Activated naive CD4-positive, alpha-beta T cell (primary cell): ENCODE results near the gene CALCOCO2.
A peak's percentile ranks its signal among the peaks of the same experiment; 100 is the strongest.
"Not testable (repeated sequence)": the region's sequence is repeated elsewhere in the genome, so short reads cannot be mapped to it uniquely, and the experiment has no call there.

Experiments
- DNase-seq, 4 experiments: peaks; one replicate each; lab custom pipeline; 2025; lab: John Stamatoyannopoulos, UW

Gene CALCOCO2

DNA sequence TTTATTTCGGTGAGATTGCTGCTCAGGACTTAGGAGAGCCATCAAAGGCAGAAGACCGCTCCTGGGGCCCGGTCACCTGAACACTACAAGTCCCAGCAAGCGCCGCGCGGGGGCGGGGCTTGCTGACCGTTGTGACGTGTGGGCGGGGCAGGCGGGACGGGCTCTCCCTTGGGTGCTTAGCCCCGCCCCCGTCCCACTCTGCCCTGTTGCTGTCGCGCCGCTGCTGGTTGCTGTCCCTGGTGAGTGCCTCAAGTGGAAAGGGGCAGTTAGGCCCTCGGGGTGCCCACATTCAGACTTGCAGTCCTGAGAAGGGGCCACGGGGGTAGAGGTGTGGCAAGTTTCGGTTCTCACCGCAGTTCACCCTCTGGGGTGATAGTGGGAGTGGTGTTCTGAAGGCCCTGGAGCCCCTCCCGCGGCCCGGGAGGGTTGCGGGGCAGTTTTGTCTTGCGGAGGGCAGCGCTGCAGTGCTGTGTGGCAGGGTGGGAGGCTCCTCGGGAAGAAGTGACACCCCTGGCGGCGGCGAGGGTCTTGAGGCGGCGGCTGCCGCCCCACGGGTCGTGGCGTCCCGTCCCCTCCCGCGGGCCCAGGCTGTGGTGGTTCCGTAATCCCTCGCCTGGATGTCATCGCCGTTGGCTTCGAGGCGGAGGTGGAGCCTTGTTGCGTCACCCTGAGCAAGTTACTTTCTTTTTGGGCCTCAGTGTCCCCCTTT lies at the start of gene CALCOCO2:
TSS of gene CALCOCO2 (plus strand) at position 196 of the 709 bp plus-strand sequence. CDS start 10,673 bp downstream, outside the sequence.
- peak; percentile 46 to 78 (median 61) for DNase-seq

GRCh38 chr17:48787828-48788227 lies 43.0 kb upstream of the CALCOCO2 start:
- DNase-seq, result no peak

DNA sequence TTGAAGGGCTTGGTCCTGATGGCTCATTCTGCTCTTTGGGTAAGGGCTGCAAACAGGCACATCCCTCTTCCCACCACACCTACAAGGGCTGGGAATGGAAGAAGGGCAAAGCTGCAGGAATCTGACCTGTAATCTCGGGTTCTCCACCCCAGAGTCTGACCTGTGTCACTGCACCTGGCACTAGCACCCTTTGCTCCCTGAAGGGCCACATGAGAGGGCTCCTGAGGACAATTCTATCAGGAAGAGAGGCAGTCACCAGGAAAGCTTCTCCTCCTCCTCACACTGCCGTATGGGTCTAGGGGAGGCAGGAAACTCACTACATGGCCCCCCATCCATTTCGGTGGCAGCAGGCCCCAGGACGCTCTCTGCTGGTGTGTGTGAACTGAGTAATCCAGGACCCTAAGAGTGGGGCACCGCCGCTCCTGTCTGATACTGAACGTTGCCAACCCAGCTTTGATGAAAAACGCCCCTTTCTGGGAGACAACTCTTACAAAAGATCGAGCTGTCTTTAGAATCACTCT lies 40.2 kb upstream of the CALCOCO2 start:
- DNase-seq, result no peak

- DNase-seq, result no peak
Observed at GRCh38 chr17:48791128-48792032, 39.5 kb upstream of the CALCOCO2 start.

GRCh38 chr17:48792033-48792798 lies 38.6 kb upstream of the CALCOCO2 start:
- no peak for DNase-seq

GRCh38 chr17:48795444-48796162 lies 35.2 kb upstream of the CALCOCO2 start:
- no peak for DNase-seq

- DNase-seq, result not testable (repeated sequence)
Observed at GRCh38 chr17:48796163-48796522, 34.7 kb upstream of the CALCOCO2 start.

DNA sequence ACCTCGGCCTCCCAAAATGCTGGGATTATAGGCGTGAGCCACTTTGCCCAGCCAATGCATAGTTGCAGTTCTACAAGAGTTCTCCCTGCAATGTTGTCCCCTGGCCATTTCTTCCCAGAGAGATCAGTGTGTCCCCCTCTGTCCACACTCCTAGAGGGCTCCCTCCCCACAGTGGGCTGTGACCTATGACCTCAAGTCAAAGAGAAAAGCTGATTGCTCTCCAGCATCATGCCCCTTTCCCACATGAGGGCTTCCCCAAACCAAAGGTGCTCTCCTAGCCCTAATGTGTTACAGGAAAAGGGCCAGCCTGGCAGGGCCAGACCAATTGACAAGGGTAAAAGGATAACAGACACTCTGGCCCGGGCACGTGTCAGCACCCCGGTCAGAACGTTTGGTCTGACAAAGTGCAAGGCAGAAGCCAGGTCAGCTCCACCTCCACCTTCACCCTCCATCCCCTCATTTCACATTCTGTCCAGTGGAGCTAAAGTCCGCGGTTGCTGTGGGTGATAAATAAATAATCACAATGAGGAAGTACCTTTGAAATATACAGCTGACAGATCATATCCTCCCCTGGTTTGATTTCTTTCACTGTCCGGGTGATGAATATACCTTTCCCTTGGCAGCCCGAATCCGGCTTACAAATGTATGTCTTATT lies 31.6 kb upstream of the CALCOCO2 start:
- no peak for DNase-seq

DNA sequence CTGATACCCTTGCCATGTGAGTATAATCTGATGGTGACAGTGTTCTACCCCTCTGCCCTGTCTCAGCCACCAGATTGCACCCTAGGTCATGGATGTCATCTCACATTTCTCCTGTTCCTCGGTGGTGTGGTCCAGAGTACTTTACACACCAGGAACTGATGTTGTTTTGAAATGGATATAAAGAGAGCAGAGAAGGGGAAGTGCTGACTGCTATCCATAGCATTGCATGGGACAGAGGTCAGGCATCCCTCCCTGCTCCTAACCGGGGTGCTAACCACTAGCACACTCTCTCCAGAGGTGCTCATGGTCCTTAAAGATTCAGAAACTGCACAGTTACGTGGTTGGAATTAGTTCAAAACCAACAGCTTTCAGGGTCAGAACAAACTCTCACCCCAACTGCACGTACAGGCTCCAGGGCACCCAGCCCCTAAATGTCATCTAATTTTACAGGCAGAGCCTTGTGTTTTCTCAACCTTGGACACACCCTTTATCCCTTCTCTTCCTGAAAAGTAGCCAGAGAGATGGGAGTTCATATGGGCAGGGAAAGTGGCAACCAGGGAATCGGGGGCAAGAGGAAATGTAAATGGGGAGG lies 30.1 kb upstream of the CALCOCO2 start:
- DNase-seq, result no peak

DNA sequence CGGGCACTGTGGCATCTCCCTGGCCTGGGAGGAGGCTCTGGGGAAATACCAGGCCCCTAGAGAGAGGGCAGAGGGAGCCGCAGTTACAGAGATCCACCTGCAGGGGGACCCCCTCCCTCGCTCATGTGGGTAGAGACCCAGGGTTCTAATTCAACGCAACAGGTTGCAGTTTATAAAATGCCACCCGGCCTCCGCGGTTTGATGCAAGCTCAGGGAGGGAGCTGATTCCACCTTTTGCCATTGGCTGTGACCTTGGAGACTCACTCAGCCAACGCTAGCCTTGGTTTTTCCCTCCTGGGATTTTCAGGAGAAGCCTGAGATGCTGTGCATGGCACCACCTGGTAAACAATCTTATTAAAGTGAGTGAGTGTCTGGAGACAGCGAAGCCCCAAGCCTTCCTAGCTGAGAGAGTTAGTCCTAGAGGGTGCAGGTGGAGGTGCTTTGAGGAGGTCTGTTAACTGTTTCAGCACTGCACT lies 25.9 kb upstream of the CALCOCO2 start:
- peak; percentile 41 to 64 (median 50) for DNase-seq

DNA sequence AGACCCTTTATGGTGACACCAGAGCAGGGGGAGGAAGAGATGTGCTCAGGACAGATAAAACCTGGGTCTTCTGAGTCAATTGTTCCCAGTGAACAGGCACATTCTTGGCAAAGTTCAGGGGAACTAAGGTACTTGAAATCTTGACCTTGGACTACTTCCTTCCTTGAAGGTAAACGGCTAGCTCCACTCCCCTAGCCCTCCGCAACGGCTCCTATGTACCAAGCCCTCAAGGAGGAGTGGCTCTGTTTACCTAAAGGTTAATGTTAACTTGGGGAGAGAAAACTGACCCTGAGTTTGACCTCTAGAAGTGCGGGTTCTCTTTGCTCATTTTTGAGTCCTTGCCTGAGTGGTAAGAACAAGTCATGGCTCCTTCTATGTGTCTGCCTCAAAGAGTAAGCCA lies 21.7 kb upstream of the CALCOCO2 start:
- no peak for DNase-seq

- DNase-seq, result no peak
Observed at GRCh38 chr17:48812001-48812400, 18.8 kb upstream of the CALCOCO2 start.

- peak in 3 of 4 experiments; percentile 3 to 22 (median 20) for DNase-seq
Observed at GRCh38 chr17:48814504-48814903, 16.3 kb upstream of the CALCOCO2 start.

- DNase-seq, result no peak
Observed at GRCh38 chr17:48815311-48815710, 15.5 kb upstream of the CALCOCO2 start.

GRCh38 chr17:48816438-48816773 lies 14.4 kb upstream of the CALCOCO2 start:
- DNase-seq, result no peak

DNA sequence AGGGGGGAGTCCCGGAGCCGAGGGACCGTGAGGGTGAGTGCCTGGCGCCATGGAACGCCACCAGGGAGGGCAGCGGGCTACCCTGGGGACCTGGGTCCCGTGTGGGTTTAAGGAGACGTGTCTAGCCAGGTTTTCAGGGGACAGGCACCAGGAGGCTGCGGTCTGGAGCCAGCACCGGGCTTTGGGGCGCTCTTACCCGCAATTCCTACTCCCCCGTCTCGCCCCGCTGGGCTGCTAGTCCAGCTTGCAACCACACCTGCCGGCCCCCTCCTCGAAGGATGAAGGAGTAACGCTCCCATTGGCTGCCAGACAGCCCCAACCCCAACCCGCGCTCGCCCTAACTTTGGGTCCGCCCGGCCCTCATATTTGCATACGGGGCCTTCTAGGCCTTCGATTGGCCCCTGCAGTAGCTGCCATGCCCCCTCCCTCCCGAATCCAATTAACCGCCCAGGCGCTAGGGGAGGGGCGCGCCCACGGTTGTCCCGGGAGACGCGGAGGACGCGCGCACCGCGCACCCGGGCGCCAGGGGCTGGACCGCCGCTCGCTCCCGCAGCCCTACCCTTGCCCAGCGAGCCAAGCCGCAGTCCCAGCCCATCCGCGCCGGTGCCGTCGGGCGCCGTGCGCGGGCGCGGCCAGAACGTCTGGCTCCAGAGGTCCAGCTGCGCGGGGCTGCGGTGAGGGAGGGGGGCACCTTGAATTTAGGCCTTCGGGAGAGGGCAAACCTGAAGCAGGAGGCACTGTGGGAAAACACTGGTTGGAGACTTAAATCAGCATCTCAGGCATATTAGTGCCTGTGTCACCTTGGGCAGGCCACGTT lies 13.9 kb upstream of the CALCOCO2 start, which contains the start of gene TTLL6:
TSS of gene TTLL6 (minus strand) at position 456 of the 817 bp plus-strand sequence. CDS start at position 299, 157 bp downstream.
- peak; percentile 17 to 73 (median 52) for DNase-seq

GRCh38 chr17:48818361-48818841 lies 12.4 kb upstream of the CALCOCO2 start:
- no peak for DNase-seq

DNA sequence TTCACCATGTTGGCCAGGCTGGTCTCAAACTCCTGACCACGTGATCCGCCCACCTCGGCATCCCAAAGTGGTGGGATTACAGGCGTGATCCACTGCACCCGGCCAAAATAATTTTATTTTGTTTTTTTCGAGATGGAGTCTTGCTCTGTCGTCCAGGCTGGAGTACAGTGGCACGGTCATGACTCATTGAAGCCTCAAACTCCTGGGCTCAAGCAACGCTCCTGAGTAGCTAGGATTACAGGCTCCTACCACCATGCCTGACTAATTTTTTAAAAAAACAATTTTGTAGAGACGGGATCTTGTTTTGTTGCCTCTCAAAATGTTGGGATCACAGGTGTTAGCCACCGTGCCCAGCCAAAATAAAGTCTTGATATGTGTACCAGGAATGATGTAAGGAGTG lies 11.4 kb upstream of the CALCOCO2 start:
- no peak for DNase-seq

- not testable (repeated sequence) for DNase-seq
Observed at GRCh38 chr17:48820936-48821335, 9.9 kb upstream of the CALCOCO2 start.
